ENCODE data around the gene GGT5. TPM values are rescaled to one million over a fixed set of nuclear protein-coding genes. Genes with fewer than 3 reads are reported as not detected.
A peak's percentile ranks its signal among the peaks of the same experiment; 100 is the strongest.
"Not testable (repeated sequence)": the region's sequence is repeated elsewhere in the genome, so short reads cannot be mapped to it uniquely, and the experiment has no call there.

Gene GGT5
- polyA plus RNA-seq, 1 donor from 2014 or later = not detected

- Mint-ChIP-seq H3K27ac (no peak overlapping the region), H3K27me3 (no peaks in the 10 kb centered on the region), H3K4me1 (peaks cover 0 to 14% (median 14%) of the 10 kb centered on the region in 3 donors), H3K9me3 (no peaks in the 10 kb centered on the region), H3K4me3 (no peak overlapping the region), H3K36me3 (no peaks in the 10 kb centered on the region)
Measured at GRCh38 chr22:24247011-24247507, 2.2 kb upstream of the GGT5 start.

- not testable (repeated sequence) for H3K36me3 Mint-ChIP-seq, H3K27me3 Mint-ChIP-seq, H3K9me3 Mint-ChIP-seq, H3K4me3 Mint-ChIP-seq
- peaks cover 4 to 16% (median 14%) of the 10 kb centered on the region in 3 donors for H3K4me1 Mint-ChIP-seq
- H3K27ac Mint-ChIP-seq = peak overlapping the region in 1 of 3 donors; percentile 77
Measured at GRCh38 chr22:24245584-24246561, 991 bp upstream of the GGT5 start.

- Mint-ChIP-seq H3K36me3 (no peaks in the 10 kb centered on the region), H3K27ac (peak overlapping the region in 1 of 3 donors; percentile 67), H3K27me3 (no peaks in the 10 kb centered on the region), H3K4me3 (peak overlapping the region in 2 of 4 donors; percentile 3 to 73), H3K4me1 (peaks cover 4 to 16% (median 14%) of the 10 kb centered on the region in 3 donors), H3K9me3 (no peaks in the 10 kb centered on the region)
Measured at GRCh38 chr22:24244144-24244787, 616 bp downstream of the GGT5 start.

GRCh38 chr22:24243417-24243816 lies 1.5 kb downstream of the GGT5 start:
- H3K27ac Mint-ChIP-seq = peak overlapping the region in 1 of 3 donors; percentile 96
- H3K36me3 Mint-ChIP-seq, H3K9me3 Mint-ChIP-seq, H3K27me3 Mint-ChIP-seq: not testable (repeated sequence)
- H3K4me3 Mint-ChIP-seq = peak overlapping the region in 2 of 4 donors; percentile 73 to 88
- H3K4me1 Mint-ChIP-seq = peaks cover 4 to 16% (median 14%) of the 10 kb centered on the region in 3 donors

- not testable (repeated sequence) for H3K27ac Mint-ChIP-seq, H3K36me3 Mint-ChIP-seq, H3K4me3 Mint-ChIP-seq
Measured at GRCh38 chr22:24240985-24241692, 3.7 kb downstream of the GGT5 start.

GRCh38 chr22:24240381-24240780 lies 4.5 kb downstream of the GGT5 start:
- no peaks in the 10 kb centered on the region for H3K36me3 Mint-ChIP-seq
- no peak overlapping the region for H3K4me3 Mint-ChIP-seq
- H3K27me3 Mint-ChIP-seq = no peaks in the 10 kb centered on the region
- no peak overlapping the region for H3K27ac Mint-ChIP-seq
- H3K9me3 Mint-ChIP-seq = no peaks in the 10 kb centered on the region
- peaks cover 4 to 16% (median 14%) of the 10 kb centered on the region in 3 donors for H3K4me1 Mint-ChIP-seq

More at GRCh38 chr22:24240985-24241692, 3.7 kb downstream of the GGT5 start:
- H3K27me3 Mint-ChIP-seq, H3K9me3 Mint-ChIP-seq: not testable (repeated sequence)
- peaks cover 4 to 16% (median 14%) of the 10 kb centered on the region in 3 donors for H3K4me1 Mint-ChIP-seq

- not testable (repeated sequence) for H3K9me3 Mint-ChIP-seq, H3K4me1 Mint-ChIP-seq, H3K27me3 Mint-ChIP-seq, H3K4me3 Mint-ChIP-seq, H3K27ac Mint-ChIP-seq, H3K36me3 Mint-ChIP-seq
Measured at GRCh38 chr22:24238101-24238694, 6.7 kb downstream of the GGT5 start.

GRCh38 chr22:24236656-24237055 lies 8.2 kb downstream of the GGT5 start:
- Mint-ChIP-seq H3K4me3 (no peak overlapping the region), H3K4me1 (peaks cover 0 to 4% (median 0%) of the 10 kb centered on the region in 3 donors), H3K9me3 (no peaks in the 10 kb centered on the region), H3K27me3 (no peaks in the 10 kb centered on the region), H3K27ac (no peak overlapping the region), H3K36me3 (no peaks in the 10 kb centered on the region)

- Mint-ChIP-seq H3K9me3 (no peaks in the 10 kb centered on the region), H3K4me1 (peaks cover 0 to 2% (median 0%) of the 10 kb centered on the region in 3 donors), H3K36me3 (peaks cover 2% of the 10 kb centered on the region), H3K4me3 (no peak overlapping the region), H3K27ac (no peak overlapping the region), H3K27me3 (no peaks in the 10 kb centered on the region)
Measured at GRCh38 chr22:24235315-24235714, 9.6 kb downstream of the GGT5 start.

- Mint-ChIP-seq H3K27ac (peak overlapping the region in 1 of 3 donors; percentile 76), H3K4me3 (no peak overlapping the region), H3K4me1 (peaks cover 0 to 2% (median 0%) of the 10 kb centered on the region in 3 donors), H3K36me3 (peaks cover 2% of the 10 kb centered on the region), H3K9me3 (no peaks in the 10 kb centered on the region), H3K27me3 (no peaks in the 10 kb centered on the region)
Measured at GRCh38 chr22:24233816-24234215, 11.1 kb downstream of the GGT5 start.

GRCh38 chr22:24233235-24233634 lies 11.6 kb downstream of the GGT5 start:
- no peaks in the 10 kb centered on the region for H3K9me3 Mint-ChIP-seq
- no peaks in the 10 kb centered on the region for H3K27me3 Mint-ChIP-seq
- H3K27ac Mint-ChIP-seq = no peak overlapping the region
- peaks cover 2% of the 10 kb centered on the region for H3K36me3 Mint-ChIP-seq
- H3K4me3 Mint-ChIP-seq = no peak overlapping the region
- peaks cover 0 to 2% (median 0%) of the 10 kb centered on the region in 3 donors for H3K4me1 Mint-ChIP-seq

- Mint-ChIP-seq H3K4me1 (peaks cover 0 to 2% (median 0%) of the 10 kb centered on the region in 3 donors), H3K27me3 (no peaks in the 10 kb centered on the region), H3K4me3 (no peak overlapping the region), H3K9me3 (no peaks in the 10 kb centered on the region), H3K36me3 (peaks cover 2% of the 10 kb centered on the region), H3K27ac (no peak overlapping the region)
Measured at GRCh38 chr22:24232725-24233124, 12.2 kb downstream of the GGT5 start.

GRCh38 chr22:24232124-24232523 lies 12.8 kb downstream of the GGT5 start:
- Mint-ChIP-seq H3K4me3 (no peak overlapping the region), H3K9me3 (no peaks in the 10 kb centered on the region), H3K4me1 (peaks cover 0 to 2% (median 0%) of the 10 kb centered on the region in 3 donors), H3K27ac (no peak overlapping the region), H3K36me3 (peaks cover 2% of the 10 kb centered on the region), H3K27me3 (no peaks in the 10 kb centered on the region)

GRCh38 chr22:24231706-24232105 lies 13.2 kb downstream of the GGT5 start:
- Mint-ChIP-seq H3K4me1 (peaks cover 0 to 2% (median 0%) of the 10 kb centered on the region in 3 donors), H3K9me3 (no peaks in the 10 kb centered on the region), H3K36me3 (peaks cover 2% of the 10 kb centered on the region), H3K4me3 (no peak overlapping the region), H3K27ac (no peak overlapping the region), H3K27me3 (no peaks in the 10 kb centered on the region)
